GM19324 (cell line): ENCODE results near the gene CCDC148.

Source experiments
- ATAC-seq: cut with Tn5 transposase; IDR thresholded peaks from one replicate; pipeline ENCODE4 v1.9.1; 2021; ENCODE audit warnings: mild to moderate bottlenecking, moderate library complexity; ENCODE audit not compliant: unreplicated experiment, low FRiP score

The CCDC148 gene

DNA sequence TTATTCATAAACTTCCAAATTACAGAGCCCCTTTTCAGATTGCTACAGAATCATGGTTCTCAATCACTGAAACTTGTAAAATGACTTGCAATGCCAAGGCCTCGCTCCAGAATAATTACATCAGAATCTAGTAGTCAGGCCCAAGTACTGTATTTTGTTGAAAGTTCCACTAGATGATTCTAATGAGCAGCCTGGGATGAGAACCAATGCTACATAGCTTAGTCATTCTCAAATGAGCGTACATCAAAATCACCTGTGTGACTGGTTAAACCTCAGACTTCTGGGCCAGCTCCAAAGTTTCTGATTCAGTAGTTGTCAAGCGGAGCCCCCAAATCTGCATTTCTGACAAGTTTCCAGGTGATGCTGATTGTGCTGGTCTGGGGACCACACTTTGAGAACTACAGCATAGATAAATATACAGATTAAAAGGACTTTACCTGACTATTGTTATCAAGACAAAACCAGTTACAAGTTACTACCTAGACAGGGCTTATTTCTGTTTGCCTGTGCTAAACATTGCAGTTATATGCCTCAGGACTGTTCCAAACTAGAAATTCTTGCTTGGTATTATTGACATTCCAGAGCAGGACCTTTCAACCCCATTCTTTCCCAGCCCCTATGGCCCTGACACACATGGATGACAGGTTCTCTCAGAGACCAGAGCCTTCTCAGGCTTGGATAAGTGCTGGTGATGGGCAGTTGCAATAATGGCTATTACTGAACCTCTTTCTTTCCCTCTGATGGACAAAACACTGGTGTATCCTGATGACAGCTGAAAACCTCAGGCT lies 271.8 kb downstream of the CCDC148 start:
- no peak for ATAC-seq

DNA sequence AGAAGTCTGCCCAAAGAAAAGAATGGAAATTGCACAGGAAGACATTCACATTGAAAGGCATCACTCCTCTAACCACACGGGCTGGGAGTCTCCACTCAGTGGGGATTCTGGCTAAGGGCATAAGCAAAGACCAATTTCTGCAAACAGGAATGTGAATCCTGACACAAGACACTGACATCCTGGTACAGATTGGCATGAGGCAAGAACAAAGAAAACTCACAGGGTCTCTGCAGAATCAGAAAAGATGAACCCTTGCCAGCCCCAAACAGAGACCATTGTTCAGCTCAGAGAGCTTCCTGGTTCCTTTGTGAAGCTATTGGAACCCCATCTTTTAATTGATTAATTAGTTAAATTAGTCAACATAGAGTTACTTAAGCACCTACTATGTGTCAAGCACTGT lies 272.6 kb downstream of the CCDC148 start:
- no peak for ATAC-seq

DNA sequence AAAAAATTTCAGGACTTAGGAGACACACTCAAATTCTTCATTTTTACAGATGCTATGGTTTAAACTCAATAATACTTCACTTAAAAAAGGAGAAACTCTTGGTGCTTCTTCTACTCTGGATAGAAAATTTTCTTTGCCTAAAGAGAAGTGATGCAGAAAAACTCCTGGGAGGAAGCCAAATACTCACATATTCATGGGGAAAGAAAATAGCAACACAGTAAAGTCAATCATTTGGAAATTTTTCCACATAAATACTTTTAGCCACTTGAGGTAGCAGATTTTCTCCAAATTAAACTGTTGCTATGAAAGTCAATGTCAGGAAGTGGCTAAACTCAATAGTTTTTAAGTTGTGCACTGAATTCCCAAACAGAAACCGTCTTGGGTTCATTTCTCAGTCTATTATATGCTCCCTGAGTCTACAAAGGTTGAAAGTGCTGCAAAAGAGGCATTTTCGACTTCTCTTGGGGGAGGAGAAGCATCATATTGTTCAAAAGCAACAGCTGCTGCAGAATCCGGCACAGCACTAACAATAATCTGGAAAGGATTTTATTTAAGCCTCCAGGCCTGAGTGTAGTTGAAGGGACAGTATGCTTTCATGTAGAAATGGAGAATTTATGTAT lies 273.8 kb downstream of the CCDC148 start:
- no peak for ATAC-seq

DNA sequence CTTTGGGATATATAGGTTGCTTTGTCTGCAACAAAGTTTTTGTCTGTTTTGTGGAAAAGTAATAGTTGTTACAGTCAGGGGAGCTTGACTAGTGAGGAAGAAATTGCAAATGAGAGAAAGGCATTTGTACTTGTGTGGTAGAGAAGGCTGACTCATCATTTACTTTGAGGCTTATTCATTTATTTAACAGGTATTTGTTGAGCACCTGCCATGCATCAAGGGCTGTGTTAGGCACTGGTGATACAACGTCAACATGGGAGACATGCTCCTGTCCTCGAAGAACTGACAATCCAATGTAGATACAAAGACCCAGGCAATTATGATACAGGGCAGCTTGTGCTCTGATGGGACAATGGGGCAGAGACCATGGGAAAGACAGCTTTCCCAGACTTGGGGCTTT lies 275.4 kb downstream of the CCDC148 start:
- no peak for ATAC-seq

DNA sequence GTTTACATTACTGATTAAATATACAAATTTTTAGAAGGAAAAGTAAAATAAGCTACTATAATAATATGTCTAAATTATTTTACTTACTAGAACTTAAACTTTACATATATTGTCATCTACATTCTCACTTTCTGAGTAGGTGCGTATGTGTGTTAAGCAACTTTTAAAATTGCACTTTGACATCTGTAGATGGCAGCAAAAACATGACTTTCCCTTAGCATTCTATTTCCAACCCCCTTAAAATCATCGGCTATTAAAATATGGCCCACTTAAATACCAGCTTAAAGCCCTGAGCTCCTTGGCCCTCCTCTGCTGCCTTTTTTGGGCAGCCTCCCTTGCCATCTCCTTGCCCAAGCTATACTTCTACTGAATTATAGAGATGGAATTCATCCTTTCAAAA lies 276.9 kb downstream of the CCDC148 start:
- ATAC-seq = no peak

DNA sequence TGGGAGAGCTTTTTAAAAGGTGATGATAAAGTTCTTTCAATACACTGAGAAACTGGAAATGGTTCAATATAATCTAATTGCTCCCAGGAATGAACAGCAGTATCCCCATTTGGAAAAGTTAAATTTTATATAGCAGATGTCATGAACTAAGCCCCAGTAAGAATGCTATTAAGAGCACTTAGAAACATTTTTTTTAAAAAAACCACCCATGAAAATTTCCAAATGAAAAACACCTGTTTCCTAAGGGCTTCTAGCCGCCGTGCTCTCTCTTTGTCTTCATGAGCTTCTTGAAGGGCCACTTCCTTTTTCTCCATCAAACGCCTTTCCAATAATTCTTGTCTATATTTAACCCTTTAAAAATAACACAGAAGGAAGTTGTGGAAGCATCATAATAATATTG lies 277.9 kb downstream of the CCDC148 start:
- ATAC-seq = no peak

DNA sequence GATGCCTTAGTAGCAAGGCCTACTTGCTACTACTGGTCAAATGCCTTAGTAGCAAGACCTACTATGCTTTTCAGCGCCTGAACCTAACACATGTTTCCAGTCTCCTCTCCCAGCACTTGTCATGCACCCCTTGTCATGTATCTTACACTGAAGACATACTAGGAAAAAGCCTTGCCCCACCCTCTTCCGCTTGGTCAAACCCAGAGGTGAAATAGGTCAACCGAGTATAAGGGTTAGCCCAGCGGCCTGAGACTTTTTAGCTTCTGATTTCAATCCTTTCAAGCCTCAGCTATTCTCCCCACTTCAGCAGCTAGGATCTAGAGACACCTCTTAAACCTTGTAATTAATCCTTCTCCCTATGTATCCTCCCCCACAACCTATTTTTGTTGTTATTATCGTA lies 281.6 kb downstream of the CCDC148 start:
- ATAC-seq = no peak

DNA sequence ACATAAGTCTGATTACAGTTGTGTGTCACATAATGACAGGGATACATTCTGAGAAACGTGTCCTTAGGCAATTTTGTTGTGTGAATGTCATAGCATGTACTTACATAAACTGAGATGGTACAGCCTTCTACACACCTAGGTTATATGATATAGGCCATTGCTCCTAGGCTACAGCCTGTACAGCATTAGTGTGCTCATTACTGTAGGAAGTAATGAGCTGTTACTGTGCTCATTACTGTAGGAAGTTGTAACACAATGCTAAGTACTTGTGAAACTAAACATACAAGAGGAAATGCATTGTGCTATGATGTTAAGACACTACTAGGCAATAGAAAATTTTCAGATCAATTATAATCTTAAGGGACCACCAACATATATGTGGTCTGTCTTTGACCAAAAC lies 282.1 kb downstream of the CCDC148 start:
- ATAC-seq = no peak

DNA sequence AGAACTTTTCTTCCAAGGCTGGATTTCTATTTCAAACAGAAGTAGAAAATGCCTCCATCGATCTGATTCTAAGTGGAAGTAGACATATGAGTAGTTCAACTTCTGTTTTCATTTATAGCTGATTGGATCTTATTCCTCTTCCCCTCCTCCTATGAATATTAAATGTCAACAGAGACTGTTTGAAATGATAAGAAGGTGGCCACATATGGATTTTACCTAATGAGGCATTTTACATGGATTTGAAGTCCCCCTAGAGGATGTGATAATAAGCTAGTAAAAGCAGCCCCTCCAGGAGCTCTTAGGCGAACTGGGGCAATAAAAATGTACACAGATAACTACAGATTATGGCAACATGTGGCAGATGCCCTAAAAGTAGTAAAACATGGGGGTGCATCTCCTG lies 283.8 kb downstream of the CCDC148 start:
- ATAC-seq = no peak

DNA sequence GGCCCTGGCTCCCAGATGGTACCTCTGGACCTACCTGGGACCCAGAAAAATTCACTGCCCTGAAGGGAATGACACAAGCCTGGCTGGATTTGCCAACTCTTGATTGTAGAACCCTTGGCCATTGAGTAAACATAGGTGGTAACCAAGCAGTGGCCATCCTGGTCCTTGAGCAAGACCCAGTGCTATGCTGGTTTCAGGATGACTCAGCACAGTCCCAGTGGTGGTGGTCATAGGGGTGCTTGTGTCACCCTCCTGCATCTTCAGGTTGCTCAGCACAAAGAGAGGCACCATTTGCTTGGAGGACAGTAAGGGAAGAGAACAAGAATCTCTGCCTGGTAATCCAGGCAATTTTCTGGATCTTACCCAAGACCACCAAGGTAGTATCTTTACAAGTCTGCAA lies 302.0 kb downstream of the CCDC148 start:
- ATAC-seq = no peak

DNA sequence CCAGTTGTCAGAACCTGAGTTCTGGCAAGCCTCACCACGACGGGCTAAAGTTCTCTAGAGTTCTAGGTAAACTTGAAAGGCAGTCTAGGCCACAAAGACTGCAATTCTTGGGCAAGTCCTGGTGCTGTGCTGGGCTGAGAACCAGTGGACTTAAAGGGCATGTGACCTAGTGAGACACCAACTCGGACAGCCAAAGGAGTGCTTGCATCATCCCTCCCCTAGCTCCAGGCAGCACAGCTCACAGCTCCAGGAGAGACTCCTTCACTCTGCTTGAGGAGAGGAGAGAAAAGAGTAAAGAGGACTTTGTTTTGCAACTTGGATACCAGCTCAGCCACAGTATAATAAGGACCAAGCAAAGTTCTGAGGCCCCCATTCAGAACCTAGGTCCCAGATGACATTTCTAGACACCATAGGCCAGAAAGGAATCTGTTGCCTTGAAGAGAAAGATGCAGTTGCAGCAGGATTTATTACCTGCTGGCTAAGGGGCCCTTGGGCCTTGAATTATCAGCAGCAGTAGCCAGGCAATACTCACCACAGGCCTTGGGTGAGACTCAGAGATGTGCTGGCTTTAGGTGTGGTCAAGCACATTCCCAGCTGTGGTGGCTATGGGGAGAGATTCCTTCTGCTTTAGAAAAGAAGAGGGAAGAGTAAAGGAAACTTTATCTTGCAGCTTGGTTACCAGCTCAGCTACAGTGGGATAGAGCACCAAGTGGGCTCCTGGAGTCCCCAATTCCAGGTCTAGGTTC lies 303.1 kb downstream of the CCDC148 start:
- no peak for ATAC-seq

DNA sequence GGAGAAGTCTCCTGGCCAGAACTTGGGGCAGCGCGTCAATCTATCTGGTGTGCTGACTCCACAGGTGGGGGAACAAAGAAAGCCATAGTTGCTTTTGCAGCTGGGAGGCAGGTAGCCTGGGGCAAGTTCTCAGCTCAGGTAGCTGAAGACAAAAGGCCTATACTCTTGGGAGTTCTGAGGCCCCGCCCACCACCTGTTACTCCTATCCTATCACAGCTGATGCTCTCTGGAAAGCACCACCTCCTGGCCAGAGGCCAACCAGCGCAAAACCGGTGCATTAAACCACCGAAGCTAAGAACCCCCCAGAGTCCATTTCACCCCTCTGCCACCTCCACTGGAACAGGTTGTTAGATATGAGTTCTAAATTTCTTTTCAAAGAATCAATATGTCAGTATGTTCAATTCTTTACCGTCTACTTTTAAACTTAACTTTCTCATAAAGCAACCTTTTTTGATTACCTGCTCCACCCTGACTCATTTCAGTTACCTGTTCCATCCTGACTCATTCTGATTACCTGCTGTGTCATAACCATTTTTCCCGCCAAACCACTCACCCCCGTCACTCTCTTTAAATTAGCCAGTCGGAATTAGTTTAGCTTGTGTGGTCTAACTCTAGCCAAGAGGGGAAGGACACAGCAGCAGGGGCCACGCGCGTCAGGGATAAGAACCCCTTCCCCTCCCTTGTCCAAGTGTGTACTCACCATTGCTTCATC lies 311.5 kb downstream of the CCDC148 start:
- no peak for ATAC-seq

DNA sequence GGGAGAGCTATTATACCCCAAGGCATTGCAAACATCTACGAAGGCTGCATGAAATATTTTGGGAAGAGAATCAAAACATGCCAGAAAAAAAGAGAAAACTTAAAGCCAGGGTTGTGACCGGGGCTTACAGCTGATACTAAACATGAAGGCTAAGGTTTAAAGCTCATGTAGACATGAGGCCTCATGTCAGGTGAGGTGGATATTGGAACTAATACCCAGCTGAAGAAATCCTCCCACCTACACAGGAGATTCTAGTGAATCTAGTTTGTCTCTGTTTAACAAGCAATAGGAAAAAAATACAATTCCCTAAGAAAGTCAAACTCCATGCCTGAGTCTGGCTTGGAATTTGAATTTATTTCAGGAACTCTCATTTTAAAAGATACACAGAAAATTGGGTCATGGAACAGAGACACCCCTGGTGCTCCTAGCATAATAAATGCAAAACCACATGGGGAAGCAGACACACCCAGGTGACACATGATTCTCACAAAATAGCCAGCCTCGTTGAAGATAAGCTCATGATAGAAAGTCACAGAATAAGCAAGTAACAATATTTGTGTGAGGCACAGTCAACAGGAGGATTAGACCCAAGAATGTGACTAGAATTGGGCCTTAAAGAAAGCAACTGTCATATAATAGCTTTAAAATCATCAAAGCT lies 312.7 kb downstream of the CCDC148 start:
- no peak for ATAC-seq

DNA sequence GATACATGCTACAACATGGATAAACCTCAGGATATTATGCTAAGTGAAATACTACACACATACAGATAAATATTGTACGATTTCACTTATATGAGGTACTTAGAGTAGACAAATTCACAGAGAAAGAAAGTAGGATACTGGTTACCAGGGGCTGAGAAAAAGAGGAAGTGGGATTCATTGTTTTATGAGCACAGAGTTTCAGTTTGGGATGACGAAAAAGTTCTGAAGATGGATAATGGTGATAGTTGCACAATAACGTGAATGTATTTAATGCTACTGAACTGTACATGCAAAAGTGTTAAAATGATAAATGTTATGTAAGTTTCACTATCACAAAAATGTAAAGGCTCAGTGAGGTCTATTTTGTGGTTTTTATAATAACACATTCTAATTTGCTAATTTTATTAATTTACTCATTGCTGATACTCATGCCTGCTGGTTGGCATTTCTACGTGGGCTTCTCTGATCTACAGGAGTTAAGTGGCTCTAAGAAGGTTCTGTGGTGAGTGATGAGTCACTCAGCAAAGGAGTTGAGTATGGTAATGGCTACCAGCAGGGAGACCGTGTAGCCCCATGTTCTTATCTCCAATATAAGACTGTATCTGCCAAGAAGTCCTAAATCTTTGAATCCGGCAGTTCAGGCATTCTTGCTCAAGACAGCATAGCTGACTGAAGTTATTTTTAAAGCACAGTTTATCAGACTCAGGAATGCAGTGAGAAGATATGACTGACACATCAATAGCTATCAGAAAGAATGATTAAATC lies 313.8 kb downstream of the CCDC148 start:
- no peak for ATAC-seq

DNA sequence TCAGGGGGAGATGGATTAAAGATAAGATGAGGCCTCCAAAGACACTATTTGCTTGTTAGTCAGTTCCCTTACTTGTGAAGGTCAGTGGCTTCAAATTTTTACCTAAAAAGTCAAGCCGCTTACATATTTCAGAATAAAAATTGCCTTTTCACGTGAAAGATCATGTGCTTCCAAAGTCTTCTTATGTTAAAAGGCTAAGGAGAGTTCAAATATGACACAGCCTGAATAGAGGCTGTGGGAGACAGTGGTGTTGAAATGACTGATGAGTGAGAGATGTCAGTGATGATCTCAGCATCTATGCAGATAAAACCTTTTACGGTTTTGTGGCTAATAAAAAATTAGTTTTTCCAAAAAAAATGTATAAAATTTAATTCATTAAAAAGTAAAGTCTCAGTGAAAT lies 314.4 kb downstream of the CCDC148 start:
- ATAC-seq = no peak

DNA sequence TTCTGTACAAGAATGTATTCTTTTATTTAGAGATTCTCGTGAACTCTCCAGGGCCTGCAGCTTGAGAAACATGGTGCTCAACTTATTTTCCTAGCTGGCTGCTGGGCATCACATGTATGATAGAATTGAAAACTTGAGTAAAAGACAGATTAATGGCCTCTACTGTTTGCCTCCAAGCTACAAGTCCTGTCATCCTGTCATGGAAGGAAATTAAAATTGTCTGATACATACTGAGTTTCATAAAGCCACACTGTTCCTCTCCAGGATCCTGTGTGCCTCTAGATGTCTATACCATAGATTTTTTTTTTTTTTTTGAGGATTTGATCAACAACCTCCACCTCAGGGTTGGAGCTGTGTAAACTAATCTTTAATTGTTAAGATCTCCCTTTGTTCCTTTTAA lies 316.4 kb downstream of the CCDC148 start:
- no peak for ATAC-seq

DNA sequence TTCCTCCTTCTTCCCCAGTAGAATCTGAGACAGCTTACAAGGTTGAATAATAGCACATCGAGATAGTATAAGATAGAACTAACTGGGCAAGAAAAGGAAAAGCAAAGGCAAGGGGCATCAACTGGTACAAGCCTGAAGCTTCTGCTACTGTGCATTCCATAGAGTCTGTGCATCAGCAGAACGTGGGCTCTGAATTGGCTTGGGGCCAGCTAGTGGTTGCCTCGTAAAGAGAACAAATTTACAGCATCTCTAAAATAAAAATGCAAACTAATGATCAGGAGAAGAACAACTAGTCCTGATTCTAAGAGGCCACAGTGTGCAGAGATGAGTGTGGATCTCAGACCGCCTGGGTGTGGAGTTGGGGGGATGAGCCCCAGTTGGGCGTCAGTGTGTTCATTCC lies 318.3 kb downstream of the CCDC148 start:
- ATAC-seq = no peak

DNA sequence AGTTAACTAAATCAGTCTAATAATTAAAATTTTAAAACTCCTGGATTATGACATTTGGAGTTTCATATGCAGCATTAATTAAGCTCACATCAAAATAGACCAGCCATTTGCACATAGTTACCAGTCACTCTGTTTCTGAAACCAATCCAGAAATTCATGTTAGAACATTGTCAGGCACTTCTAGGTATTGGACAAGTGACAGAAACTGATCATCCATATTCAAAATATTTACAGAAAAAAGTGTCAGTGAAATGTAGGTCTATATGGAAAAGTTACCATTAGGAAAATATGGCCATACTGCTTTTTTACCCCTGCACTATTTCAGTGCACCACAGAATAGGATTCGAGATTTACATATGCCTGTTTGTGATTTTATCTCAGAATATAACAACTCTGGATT lies 321.5 kb downstream of the CCDC148 start:
- ATAC-seq = no peak

DNA sequence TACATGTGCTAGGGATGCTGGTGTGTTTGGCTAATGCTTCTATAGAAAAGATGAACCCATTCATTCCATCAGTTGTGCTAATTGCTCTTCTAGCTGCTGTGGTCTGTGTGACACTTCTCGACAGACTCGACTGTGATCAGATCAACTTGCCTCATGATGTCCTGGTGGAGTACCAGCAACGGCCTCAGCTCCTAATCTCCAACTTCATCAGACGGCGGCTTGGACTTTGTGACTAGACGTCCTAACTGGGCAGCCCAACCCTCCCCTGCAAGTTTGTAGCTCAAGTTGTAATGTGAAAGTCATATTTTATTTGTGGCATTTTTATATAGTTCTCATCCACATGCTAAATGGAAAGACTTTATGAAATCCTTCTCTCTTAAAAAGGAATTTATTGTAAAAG lies 321.9 kb downstream of the CCDC148 start:
- no peak for ATAC-seq

DNA sequence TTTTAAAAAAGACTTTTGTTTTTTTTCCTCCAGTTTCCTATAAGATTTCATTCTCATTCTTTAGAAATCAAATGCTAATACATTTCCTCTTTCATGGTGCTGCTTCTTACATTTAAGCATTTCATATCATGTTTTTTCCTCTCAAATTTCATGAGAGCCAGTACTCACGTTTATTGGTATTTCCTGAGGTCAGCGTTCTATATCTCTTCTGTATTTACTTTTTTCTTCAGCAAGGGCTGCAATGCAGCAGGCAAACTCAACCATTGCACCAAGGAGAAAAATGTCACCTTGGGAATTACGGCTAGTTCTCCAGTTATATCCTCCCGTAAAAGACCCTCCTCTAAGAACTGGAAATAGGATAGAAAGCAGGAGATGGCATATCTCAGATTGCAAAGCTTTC lies 322.5 kb downstream of the CCDC148 start:
- ATAC-seq = no peak
